Measurements from ENCODE around the gene KCNJ12.
A peak's percentile ranks its signal among the peaks of the same experiment; 100 is the strongest.
"Not testable (repeated sequence)": the region's sequence is repeated elsewhere in the genome, so short reads cannot be mapped to it uniquely, and the experiment has no call there.

Gene KCNJ12

DNA sequence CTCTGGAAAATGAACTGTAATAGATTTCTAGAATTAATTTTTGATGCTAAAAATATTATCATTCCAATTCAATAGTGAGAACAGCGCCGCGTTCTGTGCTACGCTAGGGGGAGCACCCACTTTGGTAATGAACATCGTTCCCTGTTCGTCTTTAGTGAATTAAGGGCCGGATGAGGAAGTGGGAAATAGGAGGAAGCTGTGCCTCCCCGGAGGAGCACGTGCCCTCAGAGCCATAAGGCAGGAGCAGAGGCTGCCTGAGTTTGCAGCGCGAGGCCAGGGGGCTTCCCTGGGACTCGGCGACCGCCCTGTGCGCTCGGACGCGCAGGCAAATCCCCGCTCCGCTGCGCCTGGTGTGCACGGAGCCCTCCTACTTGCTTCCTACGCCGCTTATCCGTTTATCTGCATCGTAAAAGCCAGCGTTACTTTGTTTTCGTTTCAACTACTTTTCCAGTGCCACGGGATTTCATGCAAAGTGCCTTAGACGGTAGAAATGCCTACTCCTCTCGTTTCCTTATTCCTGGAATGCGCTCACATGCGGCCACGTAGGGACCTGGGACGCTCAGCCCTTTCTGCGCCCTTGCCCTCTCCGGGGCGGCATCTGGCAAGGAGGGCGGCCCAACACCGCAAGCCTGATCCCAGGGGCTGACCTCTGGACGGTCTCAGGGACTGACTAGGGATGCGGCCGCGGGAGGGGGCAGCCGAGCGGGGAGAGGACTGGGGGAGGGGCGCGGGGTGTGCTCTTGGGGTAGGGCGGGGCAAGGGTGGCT lies 76.4 kb downstream of the KCNJ12 start:
- peak; percentile 88 to 89 for DNase-seq

DNA sequence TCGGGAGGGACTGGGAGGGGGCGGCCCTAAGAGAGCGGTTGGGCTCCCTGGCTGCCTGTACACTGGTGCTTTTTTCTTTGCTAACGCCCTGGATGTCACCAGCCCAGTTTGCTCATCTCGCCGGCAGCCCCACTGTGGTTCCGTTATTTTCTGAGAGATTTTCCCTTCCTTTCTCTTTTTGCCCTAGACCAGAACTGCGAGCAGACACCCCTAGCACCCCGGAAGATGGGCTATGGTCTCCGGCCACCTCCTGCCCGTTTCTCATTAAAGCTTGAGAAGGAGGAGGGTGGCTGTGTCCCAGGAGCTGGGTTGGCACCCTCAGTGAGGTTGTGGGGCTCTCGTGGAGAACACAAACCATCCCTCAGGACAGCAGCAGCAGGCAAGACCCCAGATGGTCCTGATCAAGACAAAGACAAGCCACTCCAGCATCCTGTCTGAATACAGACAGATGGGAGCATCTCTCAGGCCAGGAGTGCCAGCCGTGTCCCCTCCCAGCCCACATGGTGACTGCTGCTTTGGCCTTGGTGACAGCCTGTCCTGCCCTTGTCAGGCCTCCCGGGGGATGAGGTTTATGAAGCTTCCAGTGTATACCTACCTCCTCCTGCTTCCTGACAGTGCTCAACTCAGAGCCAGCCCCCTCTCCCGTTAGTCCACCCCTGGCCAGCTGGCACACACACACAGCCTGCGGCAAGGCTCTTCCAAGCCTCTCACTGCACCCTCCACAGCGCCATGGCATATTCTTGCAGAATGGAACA lies 77.2 kb downstream of the KCNJ12 start:
- DNase-seq = no peak

GRCh38 chr17:21454006-21454405 lies 77.8 kb downstream of the KCNJ12 start:
- DNase-seq = not testable (repeated sequence)

GRCh38 chr17:21454441-21454840 lies 78.3 kb downstream of the KCNJ12 start:
- peak; percentile 43 to 58 for DNase-seq

GRCh38 chr17:21455761-21456160 lies 79.6 kb downstream of the KCNJ12 start:
- DNase-seq = no peak

DNA sequence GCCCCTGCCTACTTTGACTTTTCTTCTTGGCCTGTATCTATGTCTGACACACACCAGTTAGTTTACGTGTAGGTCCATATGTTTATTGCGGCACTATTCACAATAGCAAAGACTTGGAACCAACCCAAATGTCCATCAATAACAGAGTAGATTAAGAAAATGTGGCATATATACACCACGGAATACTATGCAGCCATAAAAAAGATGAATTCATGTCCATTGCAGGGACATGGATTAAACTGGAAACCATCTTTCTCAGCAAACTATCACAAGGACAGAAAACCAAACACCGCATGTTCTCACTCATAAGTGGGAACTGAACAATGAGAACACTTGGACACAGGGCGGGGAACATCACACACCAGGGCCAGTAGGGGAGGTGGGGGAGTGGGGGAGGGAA lies 80.3 kb downstream of the KCNJ12 start:
- not testable (repeated sequence) for DNase-seq

GRCh38 chr17:21457051-21458026 lies 81.2 kb downstream of the KCNJ12 start:
- DNase-seq = peak; percentile 83 to 87

GRCh38 chr17:21458054-21458453 lies 81.9 kb downstream of the KCNJ12 start:
- DNase-seq = no peak

- DNase-seq = no peak
These were observed 83.4 kb downstream of the KCNJ12 start for GRCh38 chr17:21459536-21459935.

DNA sequence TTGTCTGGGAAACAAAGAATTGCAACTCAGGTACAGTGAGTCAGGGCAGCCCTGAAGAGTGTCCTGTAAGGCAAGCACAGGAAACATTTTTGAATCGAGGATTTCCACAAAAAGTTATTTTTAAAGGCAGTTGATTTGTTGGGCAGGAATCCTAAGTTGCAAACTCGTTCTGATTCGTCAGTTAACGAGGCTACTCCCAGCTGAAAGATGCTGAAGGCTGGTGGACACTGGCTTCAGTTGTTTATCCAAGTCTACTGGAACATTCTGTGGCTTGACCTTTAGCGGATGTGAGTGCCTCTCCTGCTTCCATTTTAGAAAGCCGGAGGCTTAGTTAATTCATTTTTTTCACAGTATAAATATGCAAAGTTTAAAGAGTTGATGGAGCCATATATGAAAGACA lies 84.2 kb downstream of the KCNJ12 start:
- DNase-seq = no peak

DNA sequence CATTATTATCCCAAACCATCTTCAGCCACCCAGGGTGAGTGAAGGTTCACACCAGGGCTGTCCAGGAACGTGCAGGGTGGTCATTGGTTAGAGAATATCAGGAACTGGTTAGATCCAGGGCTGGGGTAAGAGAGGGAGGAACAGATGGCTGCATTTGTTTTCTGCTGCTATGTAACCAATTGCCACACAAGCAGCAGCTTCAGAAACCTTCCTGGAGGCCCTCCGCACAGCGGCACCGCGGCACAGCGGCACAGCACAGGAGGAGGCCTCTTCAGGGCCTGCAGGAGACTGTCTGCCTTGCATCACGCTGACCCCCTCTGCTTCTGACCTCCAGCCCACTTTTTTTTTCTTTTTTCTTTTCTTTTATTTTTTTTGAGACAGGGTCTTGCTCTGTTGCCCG lies 86.1 kb downstream of the KCNJ12 start:
- DNase-seq = no peak

DNA sequence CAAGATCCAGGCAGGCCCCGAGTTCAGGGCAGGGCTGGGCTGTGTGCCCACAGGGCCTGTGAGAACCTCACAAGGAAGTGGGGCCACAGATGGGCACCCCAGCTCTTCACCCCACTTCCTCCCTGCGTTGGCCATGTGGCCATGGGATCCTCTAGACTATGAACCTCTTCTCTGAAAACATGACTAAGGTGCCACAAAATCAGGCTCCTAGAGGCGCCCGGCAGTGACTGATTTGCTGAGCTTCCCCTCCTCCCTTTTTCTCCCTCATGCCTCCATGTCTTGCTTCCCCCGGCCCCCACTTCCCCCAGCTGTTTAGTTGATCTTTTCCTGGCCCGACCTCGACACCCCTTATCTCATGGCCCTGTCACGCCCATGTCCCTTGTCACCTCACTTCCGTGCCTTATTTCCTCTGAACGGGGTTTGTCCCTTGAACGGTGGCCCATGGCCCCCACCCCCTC lies 87.1 kb downstream of the KCNJ12 start:
- no peak for DNase-seq

GRCh38 chr17:21463779-21464407 lies 87.7 kb downstream of the KCNJ12 start:
- DNase-seq = no peak

DNA sequence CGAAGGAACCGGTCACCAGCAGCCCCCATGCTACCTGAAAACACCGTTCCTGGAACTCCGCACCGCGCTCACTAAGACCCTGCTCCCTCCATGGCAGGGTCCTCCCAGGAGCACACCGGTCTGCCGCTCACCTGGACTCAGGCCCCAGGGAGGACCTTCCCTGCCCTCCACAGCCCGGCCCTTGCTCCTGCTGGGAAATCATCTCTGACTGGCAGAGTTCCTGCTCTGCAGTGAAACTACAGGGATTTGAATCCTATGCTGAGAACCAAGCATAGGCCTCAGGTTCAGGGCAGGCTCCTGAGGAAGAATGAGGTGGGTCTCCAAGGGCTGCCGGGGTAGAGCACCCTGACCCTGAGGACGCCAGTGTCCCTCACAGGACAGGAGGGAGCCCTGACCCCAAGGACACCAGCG lies 88.5 kb downstream of the KCNJ12 start:
- DNase-seq = no peak

GRCh38 chr17:21466550-21466949 lies 90.4 kb downstream of the KCNJ12 start:
- no peak for DNase-seq

DNA sequence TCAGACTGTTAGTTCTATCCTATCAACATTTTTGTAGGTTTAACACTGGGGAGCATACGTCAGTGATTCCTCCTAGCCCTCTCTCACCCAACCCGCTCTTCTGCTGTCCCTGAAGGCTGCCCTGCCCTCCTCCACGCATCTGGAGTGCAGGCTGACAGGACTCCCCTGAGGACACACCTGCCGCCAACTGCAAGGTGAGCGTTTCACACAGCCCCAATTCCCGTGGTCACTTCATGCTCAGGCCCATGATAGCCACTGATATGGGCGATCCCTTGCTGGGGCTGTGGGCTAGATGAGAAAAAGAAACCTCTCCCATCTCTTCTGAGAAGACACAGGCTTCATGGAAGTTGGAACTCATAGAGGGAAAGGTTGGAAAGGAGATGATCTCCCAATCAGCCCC lies 91.0 kb downstream of the KCNJ12 start:
- DNase-seq = no peak

DNA sequence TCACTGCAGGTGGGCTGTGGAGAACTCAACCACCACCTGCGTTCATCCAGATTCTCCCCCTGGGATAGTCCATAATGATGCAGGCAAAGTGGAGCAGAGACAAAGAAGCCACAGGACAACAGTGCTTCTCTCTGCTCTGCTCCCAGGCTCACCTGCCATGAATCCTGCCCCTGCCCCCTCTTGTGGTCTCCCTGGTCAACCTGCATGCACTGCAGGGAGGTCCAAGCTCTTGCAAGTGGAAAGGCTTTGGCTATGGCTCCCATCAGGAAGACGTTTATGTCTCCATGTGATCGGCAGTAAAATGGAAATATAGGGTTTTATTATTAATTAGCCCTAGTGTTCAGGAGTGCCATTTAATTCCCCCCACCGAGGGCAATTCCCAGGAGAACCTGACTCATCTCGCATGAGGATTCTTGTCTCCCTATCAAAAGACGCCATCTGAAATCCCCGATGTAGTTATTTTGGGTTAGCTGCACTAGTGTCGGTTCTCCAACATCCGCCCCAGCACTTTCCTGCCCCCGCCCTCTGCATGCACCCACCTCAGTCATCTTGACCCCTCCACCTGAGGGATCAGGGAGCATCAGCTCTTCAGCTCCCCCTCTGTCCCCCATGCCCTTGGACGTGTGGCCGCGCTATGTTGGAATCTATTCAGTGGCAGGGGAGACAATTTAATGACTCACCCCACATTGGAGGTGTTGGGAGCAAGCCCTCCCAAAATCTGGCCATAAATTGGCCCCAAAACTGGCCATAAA lies 91.8 kb downstream of the KCNJ12 start:
- DNase-seq = no peak

All from inflammatory macrophage (primary cell).